HEK293 (cell line): ENCODE data around the gene KIF3B.

ENCODE experiments used
- CTCF ChIA-PET: fragments of 350-600 bp; formaldehyde crosslinking; extraction: SDS; loops from one replicate; lab custom pipeline; 2021; ENCODE audit warnings: antibody characterized with exemption; lab: Yijun Ruan, JAX
- POLR2A ChIA-PET: fragments of 300-600 bp; formaldehyde crosslinking; extraction: SDS; loops from one replicate; lab custom pipeline; 2020; ENCODE audit warnings: antibody characterized with exemption, inconsistent platforms; lab: Yijun Ruan, JAX
- H3K27ac ChIP-seq: fragments of 200-500 bp; sonication (Bioruptor generic); 2 replicates; pipeline ENCODE4 v1.5.1; 2014; ENCODE audit warnings: low read depth, low read length, control low read depth, inconsistent platforms; ENCODE audit errors: extremely low read depth
- H3K36me3 ChIP-seq, 2 experiments: fragments of 200-500 bp in 1 of 2; sonication (Bioruptor generic) in 1 of 2; 1 replicate in 1 of 2; 2 replicates in 1 of 2; pipeline ENCODE4 v1.5.1; 2014 to 2017; ENCODE audit warnings: inconsistent platforms in 2 of 2, low read length in 2 of 2; ENCODE audit not compliant: control insufficient read depth in 2 of 2, insufficient read depth in 1 of 2
- H3K4me1 ChIP-seq: fragments of 200-500 bp; sonication (Bioruptor generic); 2 replicates; pipeline ENCODE4 v1.5.1; 2014; ENCODE audit warnings: mild to moderate bottlenecking, low read length, inconsistent platforms; ENCODE audit not compliant: control insufficient read depth, insufficient read depth
- H3K4me3 ChIP-seq: 2 replicates; pipeline ENCODE4 v1.5.1; 2011; ENCODE audit warnings: low read depth, mild to moderate bottlenecking, control low read depth, low read length, moderate library complexity
- H3K9me3 ChIP-seq: fragments of 200-500 bp; sonication (Bioruptor generic); 2 replicates; pipeline ENCODE4 v1.5.1; 2014; ENCODE audit warnings: low read depth, low read length, inconsistent platforms; ENCODE audit not compliant: control insufficient read depth, insufficient read depth
- BCL11A ChIP-seq: fragments of 450-650 bp; formaldehyde crosslinking; IDR thresholded peaks from 2 replicates; pipeline ENCODE4 v1.5.1; 2016; ENCODE audit warnings: low read depth, missing biosample characterization, missing genetic modification characterization
- GFI1B ChIP-seq: fragments of 450-650 bp; formaldehyde crosslinking; IDR thresholded peaks from 2 replicates; pipeline ENCODE4 v1.5.1; 2016; ENCODE audit warnings: missing biosample characterization, missing genetic modification characterization
- GLIS1 ChIP-seq: fragments of 450-650 bp; formaldehyde crosslinking; IDR thresholded peaks from 2 replicates; pipeline ENCODE4 v1.5.1; 2016; ENCODE audit warnings: missing biosample characterization, missing genetic modification characterization
- GLIS2 ChIP-seq: fragments of 450-650 bp; formaldehyde crosslinking; IDR thresholded peaks from 2 replicates; pipeline ENCODE4 v1.5.1; 2016; ENCODE audit warnings: missing biosample characterization, missing genetic modification characterization
- MYNN ChIP-seq: fragments of 450-650 bp; formaldehyde crosslinking; IDR thresholded peaks from 2 replicates; pipeline ENCODE4 v1.5.1; 2016; ENCODE audit warnings: missing biosample characterization, missing genetic modification characterization, borderline replicate concordance
- OSR2 ChIP-seq: fragments of 450-650 bp; formaldehyde crosslinking; IDR thresholded peaks from 2 replicates; pipeline ENCODE4 v1.5.1; 2016; ENCODE audit warnings: missing biosample characterization, missing genetic modification characterization
- OVOL3 ChIP-seq: fragments of 450-650 bp; formaldehyde crosslinking; IDR thresholded peaks from 2 replicates; pipeline ENCODE4 v1.5.1; 2016; ENCODE audit warnings: missing biosample characterization, missing genetic modification characterization
- SALL2 ChIP-seq: fragments of 450-650 bp; formaldehyde crosslinking; IDR thresholded peaks from 2 replicates; pipeline ENCODE4 v1.5.0; 2017; ENCODE audit warnings: missing biosample characterization, mild to moderate bottlenecking, missing genetic modification characterization, borderline replicate concordance
- SP7 ChIP-seq: fragments of 450-650 bp; formaldehyde crosslinking; IDR thresholded peaks from 2 replicates; pipeline ENCODE4 v1.5.1; 2016; ENCODE audit warnings: missing biosample characterization, missing genetic modification characterization
- TRIM28 ChIP-seq: IDR thresholded peaks from 2 replicates; pipeline ENCODE4 v1.6.1; 2011; ENCODE audit warnings: low read length, control low read depth, borderline replicate concordance
- WT1 ChIP-seq: fragments of 450-650 bp; formaldehyde crosslinking; IDR thresholded peaks from 2 replicates; pipeline ENCODE4 v1.5.1; 2016; ENCODE audit warnings: missing biosample characterization, missing genetic modification characterization
- ZBTB17 ChIP-seq: fragments of 450-650 bp; formaldehyde crosslinking; IDR thresholded peaks from 2 replicates; pipeline ENCODE4 v1.5.1; 2016; ENCODE audit warnings: missing biosample characterization, missing genetic modification characterization
- ZEB2 ChIP-seq: fragments of 450-650 bp; formaldehyde crosslinking; IDR thresholded peaks from 2 replicates; pipeline ENCODE4 v1.5.1; 2016; ENCODE audit warnings: missing biosample characterization, missing genetic modification characterization
- ZNF155 ChIP-seq: fragments of 450-650 bp; formaldehyde crosslinking; IDR thresholded peaks from 2 replicates; pipeline ENCODE4 v1.5.1; 2016; ENCODE audit warnings: missing biosample characterization, missing genetic modification characterization
- ZNF157 ChIP-seq: fragments of 450-650 bp; formaldehyde crosslinking; IDR thresholded peaks from 2 replicates; pipeline ENCODE4 v1.5.1; 2016; ENCODE audit warnings: missing biosample characterization, missing genetic modification characterization
- ZNF600 ChIP-seq: fragments of 450-650 bp; formaldehyde crosslinking; IDR thresholded peaks from 2 replicates; pipeline ENCODE4 v1.5.1; 2016; ENCODE audit warnings: missing biosample characterization, missing genetic modification characterization
- ZNF610 ChIP-seq: fragments of 450-650 bp; formaldehyde crosslinking; IDR thresholded peaks from 2 replicates; pipeline ENCODE4 v1.5.1; 2016; ENCODE audit warnings: missing biosample characterization, missing genetic modification characterization, borderline replicate concordance
- ZNF621 ChIP-seq: fragments of 450-650 bp; formaldehyde crosslinking; IDR thresholded peaks from 2 replicates; pipeline ENCODE4 v1.5.1; 2017; ENCODE audit warnings: missing biosample characterization, missing genetic modification characterization
- ZNF629 ChIP-seq: fragments of 450-650 bp; formaldehyde crosslinking; IDR thresholded peaks from 2 replicates; pipeline ENCODE4 v1.5.1; 2017; ENCODE audit warnings: missing biosample characterization, missing genetic modification characterization
- ZXDB ChIP-seq: fragments of 450-650 bp; formaldehyde crosslinking; IDR thresholded peaks from 2 replicates; pipeline ENCODE4 v1.5.1; 2016; ENCODE audit warnings: missing biosample characterization, missing genetic modification characterization
- TF ChIP-seq, protein P1 (sequence below): fragments of 450-650 bp; formaldehyde crosslinking; IDR thresholded peaks from 2 replicates; pipeline ENCODE4 v1.5.1; 2017; ENCODE audit warnings: missing biosample characterization, missing genetic modification characterization
- TF ChIP-seq, protein P2 (sequence below): fragments of 450-650 bp; formaldehyde crosslinking; IDR thresholded peaks from 2 replicates; pipeline ENCODE4 v1.5.1; 2017; ENCODE audit warnings: missing biosample characterization, missing genetic modification characterization
- TF ChIP-seq, protein P3 (sequence below): fragments of 450-650 bp; formaldehyde crosslinking; IDR thresholded peaks from 2 replicates; pipeline ENCODE4 v1.5.1; 2016; ENCODE audit warnings: missing biosample characterization, missing genetic modification characterization
- TF ChIP-seq, protein P4 (sequence below): fragments of 450-650 bp; formaldehyde crosslinking; IDR thresholded peaks from 2 replicates; pipeline ENCODE4 v1.5.1; 2016; ENCODE audit warnings: missing biosample characterization, missing genetic modification characterization, borderline replicate concordance
- TF ChIP-seq, protein P5 (sequence below): fragments of 450-650 bp; formaldehyde crosslinking; IDR thresholded peaks from 2 replicates; pipeline ENCODE4 v1.5.1; 2017; ENCODE audit warnings: missing biosample characterization, missing genetic modification characterization

Gene KIF3B

DNA sequence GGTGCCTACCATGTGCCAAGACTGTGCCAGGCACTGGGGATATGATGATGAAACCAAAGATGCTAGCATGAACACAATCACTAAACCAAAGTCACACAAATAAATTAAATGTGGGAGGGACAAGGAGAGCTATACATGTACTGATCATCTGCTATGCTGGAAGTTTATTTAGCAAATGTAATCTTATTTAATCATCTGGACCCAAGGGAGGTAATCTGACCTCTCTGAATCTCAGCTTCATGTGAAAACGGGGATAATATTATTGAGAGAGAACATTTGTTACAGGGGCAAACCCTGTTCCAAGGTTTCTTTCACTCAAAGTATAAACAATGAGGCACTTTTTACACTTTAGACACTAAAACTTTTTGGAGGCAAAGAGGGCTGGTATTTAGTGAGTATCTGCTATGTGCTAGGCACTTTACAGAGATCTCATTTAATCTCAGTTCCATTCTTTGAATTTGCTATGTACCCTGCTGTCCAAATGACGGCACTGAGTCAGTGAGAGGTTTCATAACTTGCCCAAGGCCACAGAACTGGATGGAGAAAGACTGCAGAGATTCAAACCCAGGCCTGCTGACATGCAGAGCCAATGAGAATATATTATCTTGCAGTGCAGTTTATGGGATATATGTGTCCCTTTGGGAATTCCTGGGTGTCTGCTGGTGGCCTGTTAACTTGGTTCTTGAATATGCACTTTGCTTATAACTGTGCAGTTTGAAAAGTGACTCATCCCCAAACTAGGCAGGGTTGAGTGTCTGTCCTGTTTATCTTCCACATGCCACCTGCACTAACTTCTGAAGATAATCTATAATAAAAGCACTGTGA lies 77.4 kb downstream of the KIF3B start:
- peak overlapping the region; percentile 8; the same call in 1 of the 2 replicates for H3K27ac ChIP-seq
- H3K36me3 ChIP-seq, result no peaks in the 10 kb centered on the region
- ChIA-PET POLR2A (interaction anchor here (0.6 kb wide), 1 partner anchor 263 kb away, joined by 3 read pairs; no protein-coding TSS in a partner anchor), CTCF (interaction anchor here (0.6 kb wide), 1 partner anchor 27 kb away, joined by 4 read pairs; no protein-coding TSS in a partner anchor)
- H3K9me3 ChIP-seq, result no peaks in the 10 kb centered on the region
- H3K4me3 ChIP-seq, result no peak overlapping the region
- H3K4me1 ChIP-seq, result peaks cover 10% of the 10 kb centered on the region
- TF ChIP-seq GLIS2 (tag by site-specific recombination), result peak; percentile 32
- TF ChIP-seq, protein P1, sequence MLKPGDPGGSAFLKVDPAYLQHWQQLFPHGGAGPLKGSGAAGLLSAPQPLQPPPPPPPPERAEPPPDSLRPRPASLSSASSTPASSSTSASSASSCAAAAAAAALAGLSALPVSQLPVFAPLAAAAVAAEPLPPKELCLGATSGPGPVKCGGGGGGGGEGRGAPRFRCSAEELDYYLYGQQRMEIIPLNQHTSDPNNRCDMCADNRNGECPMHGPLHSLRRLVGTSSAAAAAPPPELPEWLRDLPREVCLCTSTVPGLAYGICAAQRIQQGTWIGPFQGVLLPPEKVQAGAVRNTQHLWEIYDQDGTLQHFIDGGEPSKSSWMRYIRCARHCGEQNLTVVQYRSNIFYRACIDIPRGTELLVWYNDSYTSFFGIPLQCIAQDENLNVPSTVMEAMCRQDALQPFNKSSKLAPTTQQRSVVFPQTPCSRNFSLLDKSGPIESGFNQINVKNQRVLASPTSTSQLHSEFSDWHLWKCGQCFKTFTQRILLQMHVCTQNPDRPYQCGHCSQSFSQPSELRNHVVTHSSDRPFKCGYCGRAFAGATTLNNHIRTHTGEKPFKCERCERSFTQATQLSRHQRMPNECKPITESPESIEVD (tag by site-specific recombination), result peak; percentile 69
- peak; percentile 59 for TF ChIP-seq ZNF629 (tag by site-specific recombination)
- TF ChIP-seq, protein P2, sequence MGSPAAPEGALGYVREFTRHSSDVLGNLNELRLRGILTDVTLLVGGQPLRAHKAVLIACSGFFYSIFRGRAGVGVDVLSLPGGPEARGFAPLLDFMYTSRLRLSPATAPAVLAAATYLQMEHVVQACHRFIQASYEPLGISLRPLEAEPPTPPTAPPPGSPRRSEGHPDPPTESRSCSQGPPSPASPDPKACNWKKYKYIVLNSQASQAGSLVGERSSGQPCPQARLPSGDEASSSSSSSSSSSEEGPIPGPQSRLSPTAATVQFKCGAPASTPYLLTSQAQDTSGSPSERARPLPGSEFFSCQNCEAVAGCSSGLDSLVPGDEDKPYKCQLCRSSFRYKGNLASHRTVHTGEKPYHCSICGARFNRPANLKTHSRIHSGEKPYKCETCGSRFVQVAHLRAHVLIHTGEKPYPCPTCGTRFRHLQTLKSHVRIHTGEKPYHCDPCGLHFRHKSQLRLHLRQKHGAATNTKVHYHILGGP (tag by site-specific recombination), result no peak
- TF ChIP-seq, protein P3, sequence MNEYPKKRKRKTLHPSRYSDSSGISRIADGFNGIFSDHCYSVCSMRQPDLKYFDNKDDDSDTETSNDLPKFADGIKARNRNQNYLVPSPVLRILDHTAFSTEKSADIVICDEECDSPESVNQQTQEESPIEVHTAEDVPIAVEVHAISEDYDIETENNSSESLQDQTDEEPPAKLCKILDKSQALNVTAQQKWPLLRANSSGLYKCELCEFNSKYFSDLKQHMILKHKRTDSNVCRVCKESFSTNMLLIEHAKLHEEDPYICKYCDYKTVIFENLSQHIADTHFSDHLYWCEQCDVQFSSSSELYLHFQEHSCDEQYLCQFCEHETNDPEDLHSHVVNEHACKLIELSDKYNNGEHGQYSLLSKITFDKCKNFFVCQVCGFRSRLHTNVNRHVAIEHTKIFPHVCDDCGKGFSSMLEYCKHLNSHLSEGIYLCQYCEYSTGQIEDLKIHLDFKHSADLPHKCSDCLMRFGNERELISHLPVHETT (tag by site-specific recombination), result peak; percentile 72; the same call in 1 of the 2 replicates
- TF ChIP-seq SALL2 (tag by site-specific recombination), result no peak
- TF ChIP-seq ZEB2 (tag by site-specific recombination), result peak; percentile 49; the same call in 1 of the 2 replicates
- TF ChIP-seq BCL11A (tag by site-specific recombination), result 0 out of 2 replicates have a peak, but pooled peaks have one; percentile 9
- TF ChIP-seq OVOL3, result peak; percentile 89
- no peak for TF ChIP-seq ZNF155 (tag by site-specific recombination)
- TF ChIP-seq ZXDB, result peak; percentile 26; the same call in 1 of the 2 replicates
- TF ChIP-seq, protein P4, sequence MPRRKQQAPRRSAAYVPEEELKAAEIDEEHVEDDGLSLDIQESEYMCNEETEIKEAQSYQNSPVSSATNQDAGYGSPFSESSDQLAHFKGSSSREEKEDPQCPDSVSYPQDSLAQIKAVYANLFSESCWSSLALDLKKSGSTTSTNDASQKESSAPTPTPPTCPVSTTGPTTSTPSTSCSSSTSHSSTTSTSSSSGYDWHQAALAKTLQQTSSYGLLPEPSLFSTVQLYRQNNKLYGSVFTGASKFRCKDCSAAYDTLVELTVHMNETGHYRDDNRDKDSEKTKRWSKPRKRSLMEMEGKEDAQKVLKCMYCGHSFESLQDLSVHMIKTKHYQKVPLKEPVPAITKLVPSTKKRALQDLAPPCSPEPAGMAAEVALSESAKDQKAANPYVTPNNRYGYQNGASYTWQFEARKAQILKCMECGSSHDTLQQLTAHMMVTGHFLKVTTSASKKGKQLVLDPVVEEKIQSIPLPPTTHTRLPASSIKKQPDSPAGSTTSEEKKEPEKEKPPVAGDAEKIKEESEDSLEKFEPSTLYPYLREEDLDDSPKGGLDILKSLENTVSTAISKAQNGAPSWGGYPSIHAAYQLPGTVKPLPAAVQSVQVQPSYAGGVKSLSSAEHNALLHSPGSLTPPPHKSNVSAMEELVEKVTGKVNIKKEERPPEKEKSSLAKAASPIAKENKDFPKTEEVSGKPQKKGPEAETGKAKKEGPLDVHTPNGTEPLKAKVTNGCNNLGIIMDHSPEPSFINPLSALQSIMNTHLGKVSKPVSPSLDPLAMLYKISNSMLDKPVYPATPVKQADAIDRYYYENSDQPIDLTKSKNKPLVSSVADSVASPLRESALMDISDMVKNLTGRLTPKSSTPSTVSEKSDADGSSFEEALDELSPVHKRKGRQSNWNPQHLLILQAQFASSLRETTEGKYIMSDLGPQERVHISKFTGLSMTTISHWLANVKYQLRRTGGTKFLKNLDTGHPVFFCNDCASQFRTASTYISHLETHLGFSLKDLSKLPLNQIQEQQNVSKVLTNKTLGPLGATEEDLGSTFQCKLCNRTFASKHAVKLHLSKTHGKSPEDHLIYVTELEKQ (tag by site-specific recombination), result peak; percentile 78
- TF ChIP-seq ZNF621 (tag by site-specific recombination), result no peak
- peak; percentile 39; the same call in 1 of the 2 replicates for TF ChIP-seq OSR2 (tag by site-specific recombination)
- TF ChIP-seq ZNF600 (tag by site-specific recombination), result peak; percentile 78; the same call in 1 of the 2 replicates
- no peak for TF ChIP-seq MYNN (tag by site-specific recombination)
- peak; percentile 54; the same call in 1 of the 2 replicates for TF ChIP-seq TRIM28
- TF ChIP-seq, protein P5, sequence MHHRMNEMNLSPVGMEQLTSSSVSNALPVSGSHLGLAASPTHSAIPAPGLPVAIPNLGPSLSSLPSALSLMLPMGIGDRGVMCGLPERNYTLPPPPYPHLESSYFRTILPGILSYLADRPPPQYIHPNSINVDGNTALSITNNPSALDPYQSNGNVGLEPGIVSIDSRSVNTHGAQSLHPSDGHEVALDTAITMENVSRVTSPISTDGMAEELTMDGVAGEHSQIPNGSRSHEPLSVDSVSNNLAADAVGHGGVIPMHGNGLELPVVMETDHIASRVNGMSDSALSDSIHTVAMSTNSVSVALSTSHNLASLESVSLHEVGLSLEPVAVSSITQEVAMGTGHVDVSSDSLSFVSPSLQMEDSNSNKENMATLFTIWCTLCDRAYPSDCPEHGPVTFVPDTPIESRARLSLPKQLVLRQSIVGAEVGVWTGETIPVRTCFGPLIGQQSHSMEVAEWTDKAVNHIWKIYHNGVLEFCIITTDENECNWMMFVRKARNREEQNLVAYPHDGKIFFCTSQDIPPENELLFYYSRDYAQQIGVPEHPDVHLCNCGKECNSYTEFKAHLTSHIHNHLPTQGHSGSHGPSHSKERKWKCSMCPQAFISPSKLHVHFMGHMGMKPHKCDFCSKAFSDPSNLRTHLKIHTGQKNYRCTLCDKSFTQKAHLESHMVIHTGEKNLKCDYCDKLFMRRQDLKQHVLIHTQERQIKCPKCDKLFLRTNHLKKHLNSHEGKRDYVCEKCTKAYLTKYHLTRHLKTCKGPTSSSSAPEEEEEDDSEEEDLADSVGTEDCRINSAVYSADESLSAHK (tag by site-specific recombination), result 0 out of 2 replicates have a peak, but pooled peaks have one; percentile 11
- TF ChIP-seq GLIS1, result peak; percentile 94
- peak; percentile 86 for TF ChIP-seq GFI1B (tag by site-specific recombination)
- TF ChIP-seq SP7 (tag by site-specific recombination), result peak; percentile 47; the same call in 1 of the 2 replicates
- peak; percentile 45 for TF ChIP-seq WT1 (tag by site-specific recombination)
- TF ChIP-seq ZNF157 (tag by site-specific recombination), result no peak
- TF ChIP-seq ZNF610 (tag by site-specific recombination), result 0 out of 2 replicates have a peak, but pooled peaks have one; percentile 32
- peak; percentile 57 for TF ChIP-seq ZBTB17 (tag by site-specific recombination)
